Stomach (tissue), 9 donors: Measurements from ENCODE around the gene INPP5K. TPM values are rescaled to one million over a fixed set of nuclear protein-coding genes. Genes with fewer than 3 reads are reported as not detected.

Source experiments
- DNase-seq, 2 donors: peaks; one replicate each; pipeline versions ENCODE4 v3.0.0 to v3.0.0-alpha.2; 2013 to 2019
- H3K27ac ChIP-seq, 5 donors: fragments of 200-600 bp in 4 of 5; sonication (generic) in 4 of 5; one replicate each; pipeline ENCODE4 v1.5.1; 2013 to 2019; ENCODE audit warnings: mild to moderate bottlenecking in 1 of 5, moderate library complexity in 1 of 5
- H3K27me3 ChIP-seq, 3 donors: fragments of 200-600 bp; sonication (generic); one replicate each; pipeline ENCODE4 v1.5.1; 2017 to 2019; ENCODE audit warnings: mixed run types in 1 of 3
- H3K36me3 ChIP-seq, 4 donors: fragments of 200-600 bp; sonication (generic); 1 replicate in 3 of 4; 2 replicates in 1 of 4; pipeline ENCODE4 v1.5.1; 2016 to 2019
- H3K4me1 ChIP-seq, 4 donors: fragments of 200-600 bp; sonication (generic); one replicate each; pipeline ENCODE4 v1.5.1; 2016 to 2019
- H3K4me3 ChIP-seq, 4 donors: fragments of 200-600 bp; sonication (generic) in 3 of 4; one replicate each; pipeline ENCODE4 v1.5.1; 2016 to 2019; ENCODE audit warnings: mild to moderate bottlenecking in 1 of 4
- H3K9me3 ChIP-seq, 4 donors: fragments of 200-600 bp; sonication (generic); one replicate each; pipeline ENCODE4 v1.5.1; 2016 to 2019
- CTCF ChIP-seq, 7 experiments: fragments of 450-650 bp in 4 of 7; fragments of 200-600 bp in 3 of 7; sonication (generic) in 3 of 7; IDR thresholded peaks; one replicate each; pipeline ENCODE4 v1.5.1; 2016 to 2019; ENCODE audit warnings: antibody characterized with exemption in 7 of 7, control low read depth in 2 of 7, mild to moderate bottlenecking in 1 of 7
- EP300 ChIP-seq: sonication (generic); formaldehyde crosslinking; IDR thresholded peaks from one replicate; pipeline ENCODE4 v1.6.1; 2017; ENCODE audit warnings: antibody characterized with exemption
- POLR2A ChIP-seq, 4 donors: fragments of 450-650 bp; IDR thresholded peaks; one replicate each; pipeline ENCODE4 v1.6.1; 2016; ENCODE audit warnings: antibody characterized with exemption in 4 of 4, control low read depth in 2 of 4, mild to moderate bottlenecking in 1 of 4, moderate library complexity in 1 of 4
- POLR2AphosphoS5 ChIP-seq, 3 donors: sonication (generic); formaldehyde crosslinking; IDR thresholded peaks; one replicate each; pipeline ENCODE4 v1.6.1; 2016; ENCODE audit warnings: antibody characterized with exemption in 3 of 3
- WGBS, 5 donors: extraction: QIAGEN DNeasy Blood & Tissue Kit in 3 of 5; methylation state at CpG; one replicate each; pipeline versions ENCODE4 v1.1.5 to v1.1.7; 2013 to 2018; 5-methylcytosine and 5-hydroxymethylcytosine counted together
- intact Hi-C: fragments of 100-400 bp; cut with DNase I; formaldehyde crosslinking; loops from one replicate; pipeline ENCODE4 v1.15.1; 2023; ENCODE audit warnings: low total_unique reads
- polyA plus RNA-seq, 3 donors: library from polyadenylated mRNA; stranded (reverse); fragments of 200-250 nt; gene quantifications; one replicate each; pipeline ENCODE4 v1.2.3, GENCODE V29; 2013
- total RNA-seq, 5 donors: library from RNA; depleted of rRNA; stranded (reverse); fragments of >200 nt; gene quantifications; one replicate each; pipeline versions ENCODE4 v1.1.0 to v1.2.3, GENCODE V29; 2014 to 2016
- donor health status: healthy with polysubstance abuse.
- donor health status: Bipolar disorder and iron deficiency.
- donor health status: healthy.

INPP5K gene
- total and polyA plus RNA-seq, 8 donors: 22.9 to 97.6 (median 47.6) TPM

GRCh38 chr17:1539811-1540210 is 23.4 kb upstream of the INPP5K start:
- DNase-seq: no peak
- no peaks in the 10 kb centered on the region for H3K27me3 ChIP-seq
- WGBS, 5 donors: 87 to 95% (median 94%) methylated on average over 15 of the region's 15 CpGs
- intact Hi-C loops: no loop called here
- H3K9me3 ChIP-seq: no peaks in the 10 kb centered on the region
- peaks cover 51 to 100% (median 99%) of the 10 kb centered on the region in 4 donors for H3K36me3 ChIP-seq
- TF ChIP-seq POLR2AphosphoS5 (IDR thresholded peaks at IDR 0.05): no peak
- no peak for TF ChIP-seq POLR2A (IDR thresholded peaks at IDR 0.05)
- TF ChIP-seq CTCF (IDR thresholded peaks at IDR 0.05): no peak
- TF ChIP-seq EP300: no peak
- H3K27ac ChIP-seq: no peak overlapping the region
- no peak overlapping the region for H3K4me3 ChIP-seq
- H3K4me1 ChIP-seq: no peaks in the 10 kb centered on the region

GRCh38 chr17:1535737-1536136 is 19.3 kb upstream of the INPP5K start:
- H3K27ac ChIP-seq: no peak overlapping the region
- 77 to 85% (median 83%) methylated on average over 4 of the region's 4 CpGs for WGBS, 5 donors
- no peaks in the 10 kb centered on the region for H3K4me1 ChIP-seq
- TF ChIP-seq POLR2AphosphoS5 (IDR thresholded peaks at IDR 0.05): no peak
- no peak for TF ChIP-seq EP300
- TF ChIP-seq CTCF (IDR thresholded peaks at IDR 0.05): no peak
- no peak for TF ChIP-seq POLR2A (IDR thresholded peaks at IDR 0.05)
- H3K27me3 ChIP-seq: no peaks in the 10 kb centered on the region
- H3K9me3 ChIP-seq: no peaks in the 10 kb centered on the region
- H3K4me3 ChIP-seq: no peak overlapping the region
- DNase-seq: no peak
- peaks cover 58 to 100% (median 99%) of the 10 kb centered on the region in 4 donors for H3K36me3 ChIP-seq
- intact Hi-C loops: no loop called here

DNA sequence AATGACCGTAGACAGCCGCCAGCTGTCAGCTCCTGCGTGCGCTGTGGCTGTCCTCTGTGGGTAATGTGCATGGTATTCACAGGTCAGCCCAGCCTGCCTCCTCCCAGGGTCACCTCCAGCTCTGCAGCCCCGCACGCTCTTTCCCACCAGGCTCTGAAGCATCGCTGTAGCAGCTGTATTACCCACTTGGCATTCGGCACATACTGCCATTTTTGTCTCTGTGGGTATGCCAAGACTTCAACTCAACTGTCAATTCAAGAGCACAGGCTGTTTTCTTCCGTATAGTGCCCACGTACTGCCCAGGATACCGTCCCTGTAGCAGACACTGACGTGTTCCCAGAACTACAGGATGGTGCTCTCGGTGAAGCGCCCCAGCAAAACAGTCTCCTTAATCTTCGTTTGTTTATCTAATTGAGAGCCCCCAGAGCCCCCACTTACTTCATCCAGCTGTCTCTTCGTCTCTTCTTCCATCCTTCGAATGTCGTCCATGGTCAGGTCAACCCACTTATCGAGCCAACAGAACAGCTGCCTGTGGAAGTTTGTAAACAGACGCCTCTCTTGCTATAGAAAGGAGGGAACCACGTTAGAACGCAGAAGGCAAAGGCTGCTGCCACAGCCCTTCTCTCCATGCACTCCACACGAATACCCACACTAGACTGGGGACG is 17.4 kb upstream of the INPP5K start:
- Histone ChIP-seq H3K27me3 (no peaks in the 10 kb centered on the region), H3K36me3 (peaks cover 51 to 100% (median 98%) of the 10 kb centered on the region in 4 donors)
- intact Hi-C loops: no loop called here

More for the DNA sequence above, 17.4 kb upstream of the INPP5K start:
- WGBS, 5 donors: 70 to 86% (median 80%) methylated on average over 24 of the region's 24 CpGs
- DNase-seq: no peak
- H3K4me3 ChIP-seq: no peak overlapping the region
- H3K27ac ChIP-seq: no peak overlapping the region
- no peaks in the 10 kb centered on the region for H3K4me1 ChIP-seq
- TF ChIP-seq POLR2AphosphoS5 (IDR thresholded peaks at IDR 0.05) (no peak), POLR2A (IDR thresholded peaks at IDR 0.05) (no peak), CTCF (IDR thresholded peaks at IDR 0.05) (no peak), EP300 (no peak)
- H3K9me3 ChIP-seq: no peaks in the 10 kb centered on the region
